ENCODE measurements around the gene BSCL2.

- TF ChIP-seq CREM (CRISPR knock-in tag; IDR thresholded peaks at IDR 0.05) (no peak), JUN (CRISPR knock-in tag; IDR thresholded peaks at IDR 0.05) (no peak), ATF6 (CRISPR knock-in tag; IDR thresholded peaks at IDR 0.05) (no peak), NR2C2 (CRISPR knock-in tag; IDR thresholded peaks at IDR 0.05) (no peak)
- TF ChIP-seq, protein P1, sequence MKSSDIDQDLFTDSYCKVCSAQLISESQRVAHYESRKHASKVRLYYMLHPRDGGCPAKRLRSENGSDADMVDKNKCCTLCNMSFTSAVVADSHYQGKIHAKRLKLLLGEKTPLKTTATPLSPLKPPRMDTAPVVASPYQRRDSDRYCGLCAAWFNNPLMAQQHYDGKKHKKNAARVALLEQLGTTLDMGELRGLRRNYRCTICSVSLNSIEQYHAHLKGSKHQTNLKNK (CRISPR knock-in tag; IDR thresholded peaks at IDR 0.05): no peak
- TF ChIP-seq, protein P2, sequence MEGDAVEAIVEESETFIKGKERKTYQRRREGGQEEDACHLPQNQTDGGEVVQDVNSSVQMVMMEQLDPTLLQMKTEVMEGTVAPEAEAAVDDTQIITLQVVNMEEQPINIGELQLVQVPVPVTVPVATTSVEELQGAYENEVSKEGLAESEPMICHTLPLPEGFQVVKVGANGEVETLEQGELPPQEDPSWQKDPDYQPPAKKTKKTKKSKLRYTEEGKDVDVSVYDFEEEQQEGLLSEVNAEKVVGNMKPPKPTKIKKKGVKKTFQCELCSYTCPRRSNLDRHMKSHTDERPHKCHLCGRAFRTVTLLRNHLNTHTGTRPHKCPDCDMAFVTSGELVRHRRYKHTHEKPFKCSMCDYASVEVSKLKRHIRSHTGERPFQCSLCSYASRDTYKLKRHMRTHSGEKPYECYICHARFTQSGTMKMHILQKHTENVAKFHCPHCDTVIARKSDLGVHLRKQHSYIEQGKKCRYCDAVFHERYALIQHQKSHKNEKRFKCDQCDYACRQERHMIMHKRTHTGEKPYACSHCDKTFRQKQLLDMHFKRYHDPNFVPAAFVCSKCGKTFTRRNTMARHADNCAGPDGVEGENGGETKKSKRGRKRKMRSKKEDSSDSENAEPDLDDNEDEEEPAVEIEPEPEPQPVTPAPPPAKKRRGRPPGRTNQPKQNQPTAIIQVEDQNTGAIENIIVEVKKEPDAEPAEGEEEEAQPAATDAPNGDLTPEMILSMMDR (IDR thresholded peaks at IDR 0.05): no peak
Observed at GRCh38 chr11:62676698-62677097, 30.5 kb downstream of the BSCL2 start.
